Loucy (cell line): ENCODE measurements around the gene NUDT1.

Experiments used
- H2AFZ ChIP-seq: fragments of 200-600 bp; sonication (generic); 2 replicates; pipeline ENCODE4 v1.6.0; 2016; ENCODE audit warnings: antibody characterized with exemption, mild to moderate bottlenecking, low read length, moderate library complexity
- H3F3A ChIP-seq: fragments of 200-600 bp; 2 replicates; pipeline ENCODE4 v1.6.0; 2016; ENCODE audit warnings: antibody characterized with exemption, low read depth, mild to moderate bottlenecking
- H3K27me3 ChIP-seq: fragments of 200-600 bp; sonication (generic); 2 replicates; pipeline ENCODE4 v1.6.1; 2014; ENCODE audit warnings: low read length, mild to moderate bottlenecking; ENCODE audit not compliant: insufficient read depth, poor library complexity, severe bottlenecking
- H3K36me3 ChIP-seq: fragments of 200-600 bp; sonication (generic); 2 replicates; pipeline ENCODE4 v1.6.1; 2016; ENCODE audit warnings: low read length; ENCODE audit not compliant: insufficient read depth
- H3K4me1 ChIP-seq: fragments of 200-600 bp; sonication (generic); 2 replicates; pipeline ENCODE4 v1.5.1; 2014; ENCODE audit warnings: low read length, mild to moderate bottlenecking; ENCODE audit not compliant: insufficient read depth, poor library complexity, severe bottlenecking
- H3K4me2 ChIP-seq: fragments of 200-600 bp; sonication (generic); 2 replicates; pipeline ENCODE4 v1.6.0; 2014; ENCODE audit warnings: antibody characterized with exemption, low read length, low read depth, mild to moderate bottlenecking; ENCODE audit not compliant: poor library complexity, severe bottlenecking
- H3K4me3 ChIP-seq: fragments of 200-600 bp; sonication (generic); 2 replicates; pipeline ENCODE4 v1.5.1; 2014; ENCODE audit warnings: low read length, mild to moderate bottlenecking, mixed read lengths; ENCODE audit not compliant: poor library complexity, severe bottlenecking
- H3K79me2 ChIP-seq: fragments of 200-600 bp; sonication (generic); 2 replicates; pipeline ENCODE4 v1.6.1; 2014; ENCODE audit warnings: low read length; ENCODE audit not compliant: insufficient read depth
- H3K9ac ChIP-seq: fragments of 200-600 bp; sonication (generic); 2 replicates; pipeline ENCODE4 v1.6.0; 2014; ENCODE audit warnings: mild to moderate bottlenecking, low read depth, low read length, moderate library complexity; ENCODE audit not compliant: poor library complexity, severe bottlenecking
- H3K9me2 ChIP-seq: fragments of 200-600 bp; sonication (generic); replicated peaks from 2 replicates; pipeline ENCODE4 v1.6.1; 2016; ENCODE audit warnings: low read depth, low read length, mixed read lengths
- H3K9me3 ChIP-seq: fragments of 200-600 bp; sonication (generic); 2 replicates; pipeline ENCODE4 v1.6.1; 2014; ENCODE audit warnings: mild to moderate bottlenecking, antibody characterized with exemption, low read length, low read depth; ENCODE audit not compliant: insufficient read depth
- H4K20me1 ChIP-seq: fragments of 200-600 bp; sonication (generic); 2 replicates; pipeline ENCODE4 v1.6.0; 2014; ENCODE audit warnings: antibody characterized with exemption, low read length, mild to moderate bottlenecking; ENCODE audit not compliant: insufficient read depth, poor library complexity, severe bottlenecking
- CTCF ChIP-seq: fragments of 200-600 bp; sonication (generic); conservative IDR thresholded peaks from 2 replicates; pipeline ENCODE4 v1.5.1; 2014; ENCODE audit warnings: mild to moderate bottlenecking, antibody characterized with exemption, low read length
- EZH2phosphoT487 ChIP-seq: fragments of 200-600 bp; IDR thresholded peaks from 2 replicates; pipeline ENCODE4 v1.6.1; 2018; ENCODE audit warnings: antibody characterized with exemption, mild to moderate bottlenecking, moderate library complexity, borderline replicate concordance

NUDT1 gene

GRCh38 chr7:2253525-2254244 lies 11.7 kb downstream of the NUDT1 start:
- Histone ChIP-seq H3K9me2 (no peaks in the 10 kb centered on the region), H3K27me3 (no peaks in the 10 kb centered on the region), H2AFZ (no peak overlapping the region), H4K20me1 (no peaks in the 10 kb centered on the region), H3K9ac (no peak overlapping the region), H3K4me2 (no peak overlapping the region), H3F3A (0 out of 2 replicates have a peak, but pooled peaks cover 3% of the 10 kb centered on the region), H3K79me2 (peaks cover 18% of the 10 kb centered on the region; the same call in 1 of the 2 replicates), H3K4me3 (no peak overlapping the region), H3K9me3 (no peaks in the 10 kb centered on the region), H3K4me1 (peaks cover 26% of the 10 kb centered on the region), H3K36me3 (peaks cover 4% of the 10 kb centered on the region; the same call in 1 of the 2 replicates)
- TF ChIP-seq EZH2phosphoT487 (no peak), CTCF (no peak)

- Histone ChIP-seq H3K9me2 (no peaks in the 10 kb centered on the region), H3K9ac (no peak overlapping the region), H3K9me3 (no peaks in the 10 kb centered on the region), H3K4me1 (peaks cover 19% of the 10 kb centered on the region), H3K36me3 (peaks cover 4% of the 10 kb centered on the region; the same call in 1 of the 2 replicates), H3F3A (no peaks in the 10 kb centered on the region), H3K79me2 (peaks cover 18% of the 10 kb centered on the region; the same call in 1 of the 2 replicates), H3K27me3 (no peaks in the 10 kb centered on the region), H4K20me1 (no peaks in the 10 kb centered on the region), H3K4me3 (no peak overlapping the region), H3K4me2 (no peak overlapping the region), H2AFZ (no peak overlapping the region)
- TF ChIP-seq EZH2phosphoT487 (no peak), CTCF (no peak)
Observed at GRCh38 chr7:2254429-2255144, 12.6 kb downstream of the NUDT1 start.

- no peaks in the 10 kb centered on the region for H3K9me3 ChIP-seq
- H2AFZ ChIP-seq: no peak overlapping the region
- H3K4me1 ChIP-seq: peaks cover 12% of the 10 kb centered on the region
- TF ChIP-seq EZH2phosphoT487: no peak
- no peak for TF ChIP-seq CTCF
- H3K9me2 ChIP-seq: no peaks in the 10 kb centered on the region
- H3K36me3 ChIP-seq: peaks cover 4% of the 10 kb centered on the region; the same call in 1 of the 2 replicates
- H3K4me3 ChIP-seq: no peak overlapping the region
- no peaks in the 10 kb centered on the region for H3F3A ChIP-seq
- H3K4me2 ChIP-seq: no peak overlapping the region
- no peaks in the 10 kb centered on the region for H3K27me3 ChIP-seq
- H4K20me1 ChIP-seq: no peaks in the 10 kb centered on the region
- no peak overlapping the region for H3K9ac ChIP-seq
- peaks cover 12% of the 10 kb centered on the region; the same call in 1 of the 2 replicates for H3K79me2 ChIP-seq
Observed at GRCh38 chr7:2255145-2256139, 13.4 kb downstream of the NUDT1 start.
